Measurements from ENCODE around the gene RPL41.

The RPL41 gene

GRCh38 chr12:56157201-56158028 is 41.0 kb downstream of the RPL41 start:
- DNase-seq = peak; percentile 74

GRCh38 chr12:56158029-56158925 is 41.8 kb downstream of the RPL41 start, which contains the start of gene MYL6:
Gene MYL6, plus strand, starts transcription at chr12:56158359. Its CDS starts 43 bp downstream, at chr12:56158402.
- peak; percentile 90 for DNase-seq

- DNase-seq = peak; percentile 45
These were observed 42.6 kb downstream of the RPL41 start for GRCh38 chr12:56158926-56159461.

- DNase-seq = no peak
These were observed 43.2 kb downstream of the RPL41 start for GRCh38 chr12:56159482-56160192.

GRCh38 chr12:56160193-56160763 is 43.8 kb downstream of the RPL41 start:
- DNase-seq = no peak

- no peak for DNase-seq
These were observed 44.7 kb downstream of the RPL41 start for GRCh38 chr12:56160894-56161689.

- DNase-seq = no peak
These were observed 45.4 kb downstream of the RPL41 start for GRCh38 chr12:56161690-56162351.

GRCh38 chr12:56162468-56163290 is 46.2 kb downstream of the RPL41 start:
- DNase-seq = no peak

- no peak for DNase-seq
These were observed 47.3 kb downstream of the RPL41 start for GRCh38 chr12:56163533-56164344.

- no peak for DNase-seq
These were observed 47.9 kb downstream of the RPL41 start for GRCh38 chr12:56164345-56164729.

GRCh38 chr12:56165369-56165768 is 48.9 kb downstream of the RPL41 start:
- no peak for DNase-seq

Data from DMS79 (cell line).